Lower leg skin (tissue), 3 donors: ENCODE data around the gene SNX5.

ENCODE experiments used
- CTCF ChIP-seq, 3 donors: fragments of 450-650 bp; IDR thresholded peaks; one replicate each; pipeline ENCODE4 v1.5.1; 2016; ENCODE audit warnings: antibody characterized with exemption in 3 of 3, mild to moderate bottlenecking in 3 of 3, moderate library complexity in 2 of 3
- POLR2A ChIP-seq, 2 donors: fragments of 450-650 bp; IDR thresholded peaks; one replicate each; pipeline ENCODE4 v1.6.1; 2016 to 2017; ENCODE audit warnings: antibody characterized with exemption in 2 of 2, mild to moderate bottlenecking in 1 of 2, moderate library complexity in 1 of 2

- TF ChIP-seq POLR2A (IDR thresholded peaks at IDR 0.05) (no peak), CTCF (IDR thresholded peaks at IDR 0.05) (no peak)
Measured at GRCh38 chr20:17971300-17972013, 2.9 kb upstream of the SNX5 start.
